Measurements from ENCODE around the gene DPP4. TPM values are rescaled to one million over a fixed set of nuclear protein-coding genes. Genes with fewer than 3 reads are reported as not detected.

DPP4 gene
- polyA plus RNA-seq, 3 donors: 0.46 TPM; not detected in 2

- DNase-seq: no peak
- H2AFZ ChIP-seq (ENCODE audit: insufficient read depth, low read depth, low read length, poor library complexity, severe bottlenecking): no peak overlapping the region
- H3K27me3 Mint-ChIP-seq (ENCODE audit: low read depth in 3 of 3): peaks cover 0 to 2% (median 2%) of the 10 kb centered on the region in 3 donors
- H4K20me1 ChIP-seq (ENCODE audit: insufficient read depth, low read length): no peaks in the 10 kb centered on the region
- no peak overlapping the region for H3K4me3 ChIP-seq (replicated peaks in 1 of 3; ENCODE audit: low read depth in 2 of 3, low read length in 3 of 3)
- H3K27me3 ChIP-seq (ENCODE audit: control insufficient read depth in 2 of 2, insufficient read depth in 2 of 2, low read length in 2 of 2): no peaks in the 10 kb centered on the region
- H3K27ac ChIP-seq (ENCODE audit: low read depth in 1 of 2, low read length in 2 of 2): peak overlapping the region in 1 of 2 donors; percentile 38
- peaks cover 29 to 36% of the 10 kb centered on the region in 2 donors for H3K4me1 ChIP-seq (ENCODE audit: control insufficient read depth in 1 of 2, insufficient read depth in 2 of 2, low read length in 2 of 2)
- H3K4me3 Mint-ChIP-seq: peak overlapping the region in 1 of 2 donors; percentile 15
- no CpG with 5 or more reads among the region's 3 CpGs for WGBS (ENCODE audit: insufficient coverage)
- no peaks in the 10 kb centered on the region for H3K36me3 ChIP-seq (replicated peaks in 1 of 2; ENCODE audit: control insufficient read depth in 1 of 2, insufficient read depth in 2 of 2, low read length in 2 of 2)
- H3K36me3 Mint-ChIP-seq: no peaks in the 10 kb centered on the region
- intact Hi-C loops (cut with micrococcal nuclease): loop anchor here in 1 of 2 donors (5.0 kb wide), 1 partner anchor 96 kb away; no protein-coding TSS in a partner anchor
- H3K27ac Mint-ChIP-seq: peak overlapping the region in 5 of 7 donors; percentile 60 to 78 (median 74)
- no peak for TF ChIP-seq CTCF (IDR thresholded peaks at IDR 0.05)
- peaks cover 33% of the 10 kb centered on the region for H3K4me1 Mint-ChIP-seq
- no peak overlapping the region for H3K4me2 ChIP-seq (replicated peaks; ENCODE audit: extremely low read depth, low read length, poor library complexity, severe bottlenecking)
- H3K79me2 ChIP-seq (ENCODE audit: insufficient read depth, low read length): no peaks in the 10 kb centered on the region
- no peaks in the 10 kb centered on the region for H3K9me3 ChIP-seq (replicated peaks in 1 of 2; ENCODE audit: control insufficient read depth in 1 of 2, insufficient read depth in 1 of 2, low read length in 2 of 2)
- no peak overlapping the region for H3K9ac ChIP-seq (ENCODE audit: insufficient read depth, low read length, poor library complexity, severe bottlenecking)
- peaks cover 0 to 6% (median 3%) of the 10 kb centered on the region in 7 donors for H3K9me3 Mint-ChIP-seq
Observed at GRCh38 chr2:162113088-162113775, 39.2 kb upstream of the DPP4 start.

- Mint-ChIP-seq H3K4me3 (peak overlapping the region; percentile 31 to 58), H3K36me3 (no peaks in the 10 kb centered on the region), H3K4me1 (peaks cover 30% of the 10 kb centered on the region), H3K27me3 (ENCODE audit: low read depth in 3 of 3) (peaks cover 0 to 2% (median 2%) of the 10 kb centered on the region in 3 donors), H3K9me3 (peaks cover 0 to 6% (median 3%) of the 10 kb centered on the region in 7 donors), H3K27ac (peak overlapping the region in 6 of 7 donors; percentile 55 to 79 (median 67))
- Histone ChIP-seq H3K36me3 (replicated peaks in 1 of 2; ENCODE audit: control insufficient read depth in 1 of 2, insufficient read depth in 2 of 2, low read length in 2 of 2) (no peaks in the 10 kb centered on the region), H3K79me2 (ENCODE audit: insufficient read depth, low read length) (no peaks in the 10 kb centered on the region), H3K27me3 (ENCODE audit: control insufficient read depth in 2 of 2, insufficient read depth in 2 of 2, low read length in 2 of 2) (no peaks in the 10 kb centered on the region), H2AFZ (ENCODE audit: insufficient read depth, low read depth, low read length, poor library complexity, severe bottlenecking) (no peak overlapping the region), H3K9ac (ENCODE audit: insufficient read depth, low read length, poor library complexity, severe bottlenecking) (no peak overlapping the region), H3K27ac (ENCODE audit: low read depth in 1 of 2, low read length in 2 of 2) (peak overlapping the region in 1 of 2 donors; percentile 38), H3K4me1 (ENCODE audit: control insufficient read depth in 1 of 2, insufficient read depth in 2 of 2, low read length in 2 of 2) (peaks cover 26 to 27% of the 10 kb centered on the region in 2 donors), H3K9me3 (replicated peaks in 1 of 2; ENCODE audit: control insufficient read depth in 1 of 2, insufficient read depth in 1 of 2, low read length in 2 of 2) (no peaks in the 10 kb centered on the region), H3K4me2 (replicated peaks; ENCODE audit: extremely low read depth, low read length, poor library complexity, severe bottlenecking) (no peak overlapping the region), H4K20me1 (ENCODE audit: insufficient read depth, low read length) (no peaks in the 10 kb centered on the region), H3K4me3 (replicated peaks in 1 of 3; ENCODE audit: low read depth in 2 of 3, low read length in 3 of 3) (no peak overlapping the region)
- WGBS (ENCODE audit: insufficient coverage): 43% methylated on average over 2 of the region's 5 CpGs
- TF ChIP-seq CTCF (IDR thresholded peaks at IDR 0.05): no peak
- intact Hi-C loops (cut with micrococcal nuclease): loop anchor here in 1 of 2 donors (5.0 kb wide), 1 partner anchor 95 kb away; no protein-coding TSS in a partner anchor
- DNase-seq: peak; percentile 36 to 50 (median 40)
Observed at GRCh38 chr2:162111958-162112850, 38.2 kb upstream of the DPP4 start.

All from CD14-positive monocyte (primary cell).